Hippocampal formation (tissue), 2 donors: ENCODE data around the gene CLIC3.

ENCODE experiments used
- DNase-seq, 2 donors: peaks; one replicate each; lab custom pipeline; 2025; lab: John Stamatoyannopoulos, UW

Gene CLIC3

DNA sequence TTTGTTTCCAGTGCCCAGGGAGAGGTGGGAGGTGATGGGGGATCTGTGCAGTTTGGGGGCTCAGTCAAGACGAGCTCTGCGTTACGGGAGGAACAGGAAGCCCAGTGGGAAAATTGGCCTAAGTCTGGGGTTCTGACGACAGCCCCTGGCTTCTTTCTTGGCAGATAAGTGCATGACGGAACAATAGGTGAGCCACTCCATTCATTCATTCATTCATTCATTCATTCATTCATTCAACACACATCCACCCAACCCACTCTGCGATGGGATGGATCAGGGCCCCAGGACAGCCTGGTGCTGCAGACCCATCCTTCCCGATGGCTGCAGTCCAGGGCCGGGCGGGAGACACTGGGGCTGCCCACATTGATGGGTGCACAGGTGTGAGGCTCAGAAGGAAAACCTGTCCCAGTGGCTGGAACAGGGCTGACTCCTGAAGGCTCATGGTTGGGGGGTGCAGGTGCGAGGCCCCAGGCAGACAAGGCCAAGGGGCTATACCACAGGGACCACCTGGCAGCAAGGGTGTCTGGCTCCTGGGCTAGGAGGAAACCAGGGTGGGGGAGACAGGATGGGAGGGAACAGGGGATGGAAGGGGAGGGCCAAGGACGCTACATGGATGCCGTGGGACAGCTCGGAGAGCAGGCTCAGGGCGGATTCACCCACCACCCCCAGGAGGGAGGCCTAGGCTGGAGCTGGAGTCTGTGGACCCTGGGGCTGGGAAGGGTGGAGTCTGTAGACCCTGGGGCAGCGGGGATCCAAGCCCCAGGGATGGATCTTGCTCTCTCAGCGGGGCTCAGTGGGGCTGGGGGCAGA is 15.5 kb downstream of the CLIC3 start:
- DNase-seq: no peak

DNA sequence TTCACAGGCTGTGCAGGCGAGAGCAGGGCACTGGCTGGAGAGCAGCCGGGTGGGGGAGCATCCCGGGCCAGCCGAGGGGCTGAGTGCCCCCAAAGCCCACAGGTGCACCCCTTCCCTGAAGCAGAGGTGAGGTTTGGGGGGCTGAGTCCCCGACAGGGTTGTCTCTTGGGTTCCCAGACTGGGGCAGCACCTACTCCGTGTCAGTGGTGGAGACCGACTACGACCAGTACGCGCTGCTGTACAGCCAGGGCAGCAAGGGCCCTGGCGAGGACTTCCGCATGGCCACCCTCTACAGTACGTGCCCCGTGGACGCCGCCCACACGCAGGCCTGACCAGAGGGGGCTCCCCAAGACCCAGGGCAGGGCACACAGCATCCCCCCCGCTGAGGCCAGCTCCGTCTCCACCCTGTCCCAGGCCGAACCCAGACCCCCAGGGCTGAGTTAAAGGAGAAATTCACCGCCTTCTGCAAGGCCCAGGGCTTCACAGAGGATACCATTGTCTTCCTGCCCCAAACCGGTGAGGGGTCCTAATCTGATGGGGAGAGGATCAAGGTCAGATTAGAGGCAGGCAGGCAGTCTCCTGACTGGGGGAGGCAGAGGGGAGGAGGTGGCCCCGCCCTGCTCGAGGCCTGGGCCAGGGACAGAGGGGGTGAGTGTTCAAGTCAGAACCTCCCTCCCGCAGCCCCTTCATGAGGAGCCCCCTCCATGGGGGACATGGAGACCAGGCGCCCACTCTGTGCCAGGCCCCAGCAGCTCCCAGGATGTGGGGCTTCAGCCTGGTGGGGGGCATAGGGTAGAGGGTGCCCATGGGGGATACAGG is 16.4 kb downstream of the CLIC3 start:
- DNase-seq: no peak

DNA sequence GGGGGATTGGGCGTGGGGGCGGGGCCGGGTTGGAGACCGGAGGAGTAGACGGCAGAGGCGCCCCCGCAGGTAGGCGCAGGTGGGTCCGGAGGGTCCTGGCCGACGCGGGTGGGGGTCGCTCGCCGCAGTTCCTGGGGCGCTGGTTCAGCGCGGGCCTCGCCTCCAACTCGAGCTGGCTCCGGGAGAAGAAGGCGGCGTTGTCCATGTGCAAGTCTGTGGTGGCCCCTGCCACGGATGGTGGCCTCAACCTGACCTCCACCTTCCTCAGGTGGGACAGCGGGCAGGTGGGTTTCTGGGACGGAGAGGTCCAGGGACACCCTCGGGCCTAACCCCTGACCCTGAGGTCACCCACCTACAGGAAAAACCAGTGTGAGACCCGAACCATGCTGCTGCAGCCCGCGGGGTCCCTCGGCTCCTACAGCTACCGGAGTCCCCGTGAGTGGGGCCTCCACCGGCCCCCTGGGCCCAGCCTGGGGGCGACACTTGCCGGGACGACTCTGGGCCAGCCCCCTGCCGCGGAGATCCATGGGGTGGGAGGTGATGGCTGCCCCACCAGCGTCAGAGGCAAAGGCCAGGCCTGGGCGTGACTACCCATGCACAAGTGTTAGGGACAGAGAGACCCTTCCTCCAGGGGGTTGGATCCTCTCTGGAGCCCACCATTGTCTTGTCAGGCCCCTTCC is 17.4 kb downstream of the CLIC3 start:
- DNase-seq: no peak

DNA sequence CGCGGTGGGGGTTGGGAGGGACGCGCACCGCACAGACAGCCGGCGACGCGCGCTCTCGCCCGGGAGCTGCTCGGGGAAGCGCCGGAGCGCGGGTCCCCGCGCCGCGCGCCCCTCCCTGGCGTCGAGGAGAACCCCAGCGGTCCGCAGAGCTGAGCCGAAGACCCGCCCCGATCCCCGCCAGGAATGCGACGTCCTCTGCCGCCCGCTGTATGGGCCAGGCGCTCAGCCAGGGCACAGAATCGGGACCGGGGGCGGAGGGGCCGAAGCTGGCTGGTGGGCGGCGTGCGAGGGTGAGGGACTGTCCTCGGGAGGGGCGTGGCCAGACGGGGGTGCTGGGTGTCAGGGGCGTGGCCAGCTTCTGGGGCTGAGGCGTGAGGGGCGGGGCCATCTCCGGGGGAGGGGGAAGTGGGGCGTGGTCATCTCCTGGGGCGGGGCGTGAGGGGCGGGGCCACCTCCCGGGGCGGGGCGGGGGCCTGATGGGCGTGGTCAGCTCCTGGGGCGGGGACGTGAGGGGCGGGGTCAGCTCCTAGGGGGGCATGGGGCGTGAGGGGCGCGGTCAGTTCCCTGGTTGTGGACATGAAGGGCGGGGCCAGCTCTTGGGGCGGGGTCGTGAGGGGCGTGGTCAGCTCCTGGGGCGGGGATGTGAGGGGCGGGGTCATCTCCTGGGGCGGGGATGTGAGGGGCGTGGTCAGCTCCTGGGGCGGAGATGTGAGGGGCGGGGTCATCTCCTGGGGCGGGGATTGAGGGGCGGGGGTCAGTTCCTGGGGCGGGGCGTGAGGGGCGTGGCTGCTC is 18.1 kb downstream of the CLIC3 start:
- DNase-seq: peak; percentile 88 to 95

DNA sequence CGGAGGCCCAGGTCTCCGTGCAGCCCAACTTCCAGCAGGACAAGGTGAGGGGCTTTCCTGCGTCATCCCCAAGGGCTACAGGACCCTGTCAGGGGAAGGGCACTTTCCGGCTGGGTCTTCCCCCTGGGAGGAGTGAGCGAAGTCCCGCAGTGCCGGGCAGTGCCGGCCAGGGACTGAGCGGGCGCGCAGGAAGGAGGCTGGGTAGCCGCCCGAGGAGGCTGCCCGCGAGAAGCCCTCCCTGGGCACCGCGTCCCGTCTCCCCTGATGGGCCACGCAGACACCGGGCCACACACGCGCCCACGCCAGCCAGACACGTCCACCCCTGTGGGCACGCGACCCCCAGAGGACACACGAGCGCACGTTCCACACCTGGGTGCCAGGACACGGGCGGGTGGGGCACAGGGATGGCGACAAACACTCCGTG is 18.7 kb downstream of the CLIC3 start:
- DNase-seq: no peak

DNA sequence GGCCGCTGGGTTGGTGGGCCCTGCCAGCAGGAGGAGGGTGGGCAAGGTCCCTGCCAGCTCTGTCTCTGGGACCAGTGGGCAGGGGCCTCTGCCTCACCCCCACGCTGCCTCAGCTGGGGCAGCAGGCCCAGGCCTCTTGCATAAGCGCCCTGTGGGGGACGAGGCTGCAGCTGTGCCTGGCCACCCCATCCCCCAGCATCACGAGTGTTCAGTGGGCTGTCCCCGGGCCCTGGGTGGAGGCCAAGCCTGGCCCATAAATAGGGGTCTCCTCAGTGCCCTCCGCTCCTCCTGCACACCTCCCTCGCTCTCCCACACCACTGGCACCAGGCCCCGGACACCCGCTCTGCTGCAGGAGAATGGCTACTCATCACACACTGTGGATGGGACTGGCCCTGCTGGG is 19.1 kb downstream of the CLIC3 start, which contains the start of gene PTGDS:
Gene PTGDS, plus strand, starts transcription at position 282 of the 400 bp plus-strand sequence. Its CDS starts 75 bp downstream, at position 357.
- peak; percentile 91 to 95 for DNase-seq

DNA sequence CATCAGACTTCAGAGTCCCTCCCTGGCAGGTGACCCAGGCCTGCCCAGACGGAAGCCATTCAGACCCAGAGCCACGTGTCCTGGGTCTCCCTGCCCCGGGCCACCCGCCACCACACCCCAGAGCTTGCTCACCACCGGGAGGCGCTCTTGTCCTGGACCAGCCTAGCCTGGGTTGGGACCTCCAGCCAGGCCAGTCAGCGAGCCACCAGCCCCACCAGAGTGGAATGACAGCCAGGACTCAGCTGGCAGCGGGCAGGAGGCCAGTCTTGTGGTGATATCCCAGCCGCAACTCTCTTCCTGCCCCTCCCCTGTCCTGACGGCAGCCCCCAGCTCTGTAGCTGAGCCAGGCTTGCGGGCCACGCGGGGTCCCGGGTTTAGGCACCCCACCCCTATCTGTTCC is 20.7 kb downstream of the CLIC3 start:
- peak; percentile 36 to 83 for DNase-seq

DNA sequence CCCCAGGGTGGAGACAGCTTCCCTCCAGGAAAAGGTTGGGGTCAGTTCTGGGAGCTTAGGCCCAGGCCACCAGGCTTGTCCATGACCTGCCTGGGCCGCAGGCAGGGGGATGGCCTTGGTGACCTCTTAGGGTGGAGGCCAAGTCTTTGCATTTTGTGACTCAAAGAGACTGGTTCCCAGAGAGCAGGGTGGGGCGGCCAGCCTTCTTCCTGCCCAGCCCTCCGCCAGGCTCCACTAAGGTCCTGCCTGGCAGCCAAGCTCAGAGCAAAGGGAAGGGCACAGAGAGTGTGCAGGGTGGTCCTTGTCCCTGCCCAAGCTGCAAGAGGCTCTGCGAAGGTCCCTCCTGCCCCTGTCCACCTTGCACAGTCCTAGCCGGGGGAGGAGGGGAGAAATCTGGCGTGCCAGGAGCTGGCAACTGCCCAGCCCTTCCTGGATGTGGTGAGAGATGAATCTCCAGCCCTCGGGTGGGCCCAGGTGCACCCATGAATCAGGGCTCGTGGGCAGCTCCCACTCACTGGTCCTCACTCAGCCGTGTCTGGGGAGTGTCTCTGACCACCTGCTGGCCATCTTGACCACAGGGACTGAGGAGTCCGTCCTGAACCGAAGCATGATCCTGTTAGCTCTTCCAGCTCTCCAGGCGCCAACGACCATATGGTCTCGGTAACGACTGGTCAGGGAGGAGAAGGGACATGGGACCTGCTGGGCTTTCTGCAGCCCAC is 21.4 kb downstream of the CLIC3 start:
- no peak for DNase-seq

DNA sequence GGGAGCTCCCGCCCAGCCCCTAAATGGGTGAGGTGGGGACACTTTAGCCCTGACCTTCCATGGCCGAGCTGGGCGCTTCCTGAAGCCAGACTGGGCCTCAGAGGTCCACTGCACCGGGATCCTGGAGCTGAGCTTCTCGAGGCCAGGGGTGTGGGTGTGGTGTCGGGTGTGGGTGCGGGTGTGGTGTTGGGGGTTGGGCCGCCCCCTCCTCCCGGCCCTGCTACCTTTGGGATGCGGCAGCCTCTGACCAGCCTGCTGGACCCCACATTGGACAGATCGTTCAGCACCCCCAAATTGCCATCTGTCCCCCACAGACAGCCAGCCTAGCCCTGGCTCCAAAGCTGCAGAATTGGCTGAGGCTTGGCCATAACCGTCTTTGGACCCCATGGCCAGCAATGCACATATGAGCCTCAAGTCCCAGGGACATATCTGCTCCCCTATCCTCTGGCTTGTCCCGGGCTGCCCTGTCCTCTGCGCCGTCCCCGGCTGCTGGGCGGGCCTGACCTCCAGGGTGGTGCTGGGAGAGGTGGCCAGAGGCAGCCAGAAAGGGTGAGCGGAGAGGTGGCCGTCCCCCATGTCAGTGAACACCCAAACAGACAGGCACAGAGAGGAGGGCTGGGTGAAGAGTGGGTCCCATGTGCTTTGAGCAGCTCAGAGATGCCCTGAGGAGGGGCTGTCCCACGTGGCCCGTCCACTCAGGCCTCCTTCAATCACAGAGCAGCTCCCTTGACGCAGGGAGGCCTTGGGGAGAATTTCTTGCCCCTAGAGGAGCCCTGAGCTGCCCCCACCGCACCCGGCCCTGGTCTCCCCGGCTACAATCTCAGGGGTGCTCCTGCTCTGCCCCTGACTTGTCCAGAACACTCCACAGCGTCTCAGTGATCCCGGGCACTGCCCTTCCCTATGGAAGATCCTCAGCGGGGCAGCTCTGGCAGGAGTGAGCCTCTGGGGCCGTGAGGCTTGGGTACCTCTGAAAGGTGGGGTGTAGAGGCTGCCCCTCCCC is 22.4 kb downstream of the CLIC3 start:
- no peak for DNase-seq

DNA sequence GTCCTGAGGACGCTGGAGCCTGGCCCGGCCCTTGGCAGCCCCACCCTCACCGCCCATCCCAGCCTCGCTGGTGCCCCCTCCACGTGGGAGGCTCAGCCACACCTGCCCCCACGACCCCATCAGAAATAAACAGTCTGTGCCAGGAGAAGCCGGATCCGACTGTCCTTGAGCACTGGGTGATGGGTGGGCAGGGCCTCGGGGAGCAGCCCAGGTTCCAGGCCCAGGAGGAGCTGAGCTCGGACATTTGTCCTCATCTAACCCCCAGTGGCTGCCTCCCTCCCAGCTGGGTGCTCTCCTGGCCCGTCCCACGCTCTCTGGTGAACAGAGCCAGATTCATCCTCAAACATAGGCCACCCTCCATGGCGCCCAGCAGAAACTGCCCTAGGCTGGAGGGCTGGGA is 23.6 kb downstream of the CLIC3 start:
- DNase-seq: no peak

DNA sequence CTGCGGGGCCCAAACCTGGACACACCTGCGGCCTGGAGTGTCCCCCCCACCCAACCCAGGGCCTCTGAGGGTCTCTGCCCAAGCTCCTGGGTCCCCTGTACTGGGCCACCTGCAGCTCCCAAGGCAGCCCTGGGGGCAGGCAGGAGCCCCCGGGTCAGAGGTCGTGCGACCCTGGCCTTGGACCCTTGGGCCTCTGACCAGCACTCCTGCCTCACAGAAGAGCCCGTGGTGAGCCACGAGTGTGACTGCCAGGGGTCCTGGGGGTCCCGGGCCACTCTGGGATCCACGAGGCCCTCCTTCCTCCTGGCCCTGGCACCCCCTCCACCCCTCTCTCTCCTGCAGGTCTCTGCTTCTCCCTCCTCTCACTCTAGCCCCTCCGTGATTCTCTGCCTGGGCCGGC is 24.0 kb downstream of the CLIC3 start:
- DNase-seq: no peak

DNA sequence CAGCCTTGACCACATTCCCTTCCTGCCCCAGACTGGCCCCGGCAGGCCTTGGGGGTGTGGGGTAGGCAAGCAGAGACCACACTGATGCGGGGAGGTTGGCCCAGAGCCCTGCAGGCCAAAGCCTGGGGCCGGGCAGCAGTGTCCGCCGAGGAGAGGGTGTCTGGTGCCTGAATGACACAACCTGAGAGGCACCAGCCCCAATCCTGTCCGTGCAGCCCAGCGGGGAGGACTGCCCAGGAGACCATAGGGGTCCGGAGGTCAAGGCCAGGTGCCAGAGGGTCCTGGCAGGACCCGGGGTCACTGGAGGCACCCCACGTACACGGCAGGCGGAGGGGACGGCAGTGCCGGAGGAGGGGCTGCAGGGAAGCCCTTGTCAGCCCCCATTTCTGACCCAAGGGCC is 24.6 kb downstream of the CLIC3 start:
- no peak for DNase-seq

DNA sequence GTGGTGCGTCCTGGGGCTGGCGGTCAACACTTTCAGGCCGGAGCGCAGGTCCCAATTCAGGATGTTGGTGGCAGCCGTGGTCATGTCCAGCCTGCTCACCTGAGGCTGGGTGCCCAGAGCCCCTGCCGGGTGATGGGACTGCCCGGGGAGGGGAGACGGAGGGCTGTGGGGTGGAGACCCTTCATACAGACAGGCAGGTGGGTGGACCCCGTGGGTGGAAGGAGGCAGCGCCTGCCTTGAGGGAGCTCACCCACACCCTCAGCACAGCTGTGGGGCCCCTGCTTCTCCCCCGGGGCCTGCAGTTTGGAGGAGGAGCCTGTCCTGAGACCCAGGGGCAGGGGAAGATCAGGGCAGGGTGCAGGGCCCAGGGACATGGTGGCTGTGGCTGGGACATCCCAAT is 26.0 kb downstream of the CLIC3 start:
- DNase-seq: no peak

DNA sequence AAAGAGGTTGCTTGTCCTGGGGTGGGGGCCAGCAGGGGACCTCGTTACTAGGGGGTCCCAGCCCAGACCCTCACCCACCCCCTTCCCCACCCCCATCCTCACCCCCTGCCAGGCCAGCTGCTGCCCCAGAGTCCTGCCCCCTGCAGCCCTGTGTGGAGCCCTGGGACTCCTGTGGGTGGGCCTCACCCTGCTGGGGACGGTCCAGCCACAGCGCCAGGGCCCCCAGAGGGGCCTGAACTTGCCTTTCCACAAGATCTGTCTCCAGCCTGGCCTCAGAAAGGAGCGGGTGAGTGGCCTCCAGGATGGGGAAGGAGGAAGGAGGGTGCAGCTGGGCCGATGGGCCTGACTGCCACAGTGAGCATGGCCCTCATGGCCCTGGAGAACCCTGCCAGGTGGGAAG is 26.6 kb downstream of the CLIC3 start:
- no peak for DNase-seq

DNA sequence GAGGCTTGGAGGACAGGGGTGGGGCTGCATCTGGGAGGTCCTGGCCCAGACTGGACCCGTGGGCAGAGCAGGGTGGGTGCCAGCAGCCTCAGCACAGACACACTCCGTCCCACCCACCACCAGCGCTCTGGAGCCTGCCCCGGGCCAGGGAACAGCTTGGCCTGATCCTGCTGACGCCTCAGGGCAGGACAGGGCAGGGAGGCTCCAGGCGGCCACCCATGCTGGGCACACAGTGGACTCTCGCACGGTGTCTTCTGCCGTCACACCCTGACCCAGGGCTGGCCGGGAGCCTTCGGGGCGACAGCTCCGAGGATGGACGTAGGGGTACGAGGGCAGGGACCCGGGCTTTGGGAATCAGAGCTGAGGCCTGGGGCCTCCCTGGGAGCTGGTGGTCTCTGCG is 27.2 kb downstream of the CLIC3 start:
- no peak for DNase-seq

DNA sequence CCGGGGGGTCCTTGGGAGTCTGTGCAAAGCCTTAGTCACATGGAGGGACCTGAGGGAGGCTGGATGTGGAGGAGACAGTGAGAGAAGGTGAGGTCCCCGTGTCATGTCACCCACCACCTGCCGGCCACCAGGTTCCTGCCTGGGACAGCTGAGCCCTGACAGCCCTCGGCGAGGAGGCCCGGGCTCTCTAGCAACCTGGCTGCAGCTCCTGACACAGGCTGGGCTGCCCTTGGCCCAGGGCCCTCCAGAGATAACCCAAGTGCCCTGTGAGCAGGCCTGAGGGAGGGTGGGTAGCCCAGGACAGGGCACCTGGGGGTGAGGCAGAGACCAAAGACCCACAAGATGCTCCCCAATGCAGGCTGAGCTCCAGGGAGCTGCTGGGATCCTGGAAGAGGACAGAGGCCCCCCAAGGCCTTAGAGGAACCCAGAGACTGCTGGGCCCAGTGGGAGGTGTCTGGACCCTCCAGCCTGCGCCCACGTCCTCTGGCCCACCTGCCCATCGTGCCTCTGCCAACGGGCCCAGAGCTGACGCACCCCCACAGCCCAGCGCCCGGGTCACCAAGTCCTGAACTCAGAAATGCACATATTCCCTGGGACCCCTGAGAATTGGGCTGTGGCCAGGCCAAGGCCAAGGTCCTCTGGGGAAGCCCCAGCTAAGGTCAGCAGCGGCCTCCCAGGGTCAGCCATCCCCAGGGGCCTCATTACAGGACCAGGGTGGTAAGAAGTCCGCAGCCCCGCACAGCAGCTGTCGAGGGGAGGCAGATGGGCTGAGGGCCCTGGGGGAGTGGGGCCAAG is 27.8 kb downstream of the CLIC3 start:
- DNase-seq: no peak

DNA sequence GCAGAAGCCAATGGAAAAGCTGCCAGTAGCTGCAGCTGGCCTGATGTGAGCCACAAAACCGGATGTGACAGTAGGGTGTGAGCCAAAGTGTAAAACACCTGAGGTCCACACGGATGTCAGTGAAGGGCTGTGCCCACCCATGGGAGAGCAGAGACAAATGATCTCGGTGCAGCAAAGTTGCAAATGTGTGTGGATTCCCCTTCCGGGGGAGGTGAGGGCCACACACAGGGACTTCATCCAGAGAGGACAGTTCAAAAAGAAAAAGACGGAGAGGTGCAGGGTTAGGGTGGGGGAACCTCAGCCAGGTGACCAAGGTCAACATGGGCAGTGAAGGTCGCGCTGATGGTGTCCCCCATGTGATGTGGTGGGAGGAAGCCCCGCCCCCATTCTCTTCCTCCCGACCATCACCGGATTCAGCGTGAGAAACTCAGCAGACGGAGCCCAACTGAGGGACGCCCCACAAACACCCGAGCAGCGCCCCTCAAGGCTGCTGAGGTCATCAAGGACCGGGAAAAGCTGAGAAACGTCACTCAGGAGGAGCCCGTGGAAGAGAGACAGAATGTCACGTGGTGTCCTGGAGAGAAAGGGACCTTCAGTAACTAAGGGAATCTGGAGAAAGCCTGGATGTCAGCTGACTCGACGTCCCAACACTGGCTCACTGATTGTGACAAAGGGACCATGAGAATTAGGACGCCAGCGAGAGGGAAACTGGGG is 30.4 kb downstream of the CLIC3 start:
- DNase-seq: peak; percentile 57 to 88

DNA sequence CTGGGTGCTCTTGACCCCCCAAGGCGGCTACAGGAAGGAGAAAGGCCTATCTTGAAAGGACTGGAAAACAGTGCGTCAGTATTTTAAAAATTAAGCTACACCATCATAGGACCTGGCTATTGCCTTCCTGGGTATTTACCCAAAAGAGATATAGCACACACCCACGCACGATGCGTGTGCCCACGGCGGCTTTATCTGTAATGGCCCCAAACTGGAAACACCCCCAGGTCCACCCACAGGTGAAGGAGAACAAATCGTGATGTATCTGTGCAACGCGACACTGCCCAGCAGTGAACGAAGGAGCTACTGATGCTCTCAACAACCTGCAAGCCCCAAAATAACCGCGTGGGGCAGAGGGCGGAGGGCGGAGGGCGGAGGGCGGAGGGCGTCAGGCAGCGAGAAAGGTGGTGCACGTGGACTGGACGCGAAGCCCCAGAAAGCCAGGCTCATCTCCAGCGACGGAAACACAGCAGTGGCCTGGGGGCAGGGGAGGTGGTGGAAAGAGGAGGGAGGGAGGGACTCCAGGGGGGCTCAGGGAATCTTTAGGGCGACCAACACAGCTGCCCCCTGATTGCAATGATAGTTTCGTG is 31.4 kb downstream of the CLIC3 start:
- DNase-seq: no peak
